Dedifferentiated amniotic fluid mesenchymal stem cell (primary cell): ENCODE results near the gene PPP1CA.

Experiments
- DNase-seq: peaks from one replicate; pipeline ENCODE4 v3.0.0-alpha.2; 2016; ENCODE audit errors: extremely low spot score

The PPP1CA gene

GRCh38 chr11:67387069-67387468 is 14.6 kb downstream of the PPP1CA start:
- DNase-seq = no peak

- DNase-seq = no peak
These were observed 16.7 kb downstream of the PPP1CA start for GRCh38 chr11:67384851-67385366.

- peak; percentile 75 for DNase-seq
These were observed 19.2 kb downstream of the PPP1CA start for GRCh38 chr11:67382276-67383136.

GRCh38 chr11:67381244-67381972 is 20.2 kb downstream of the PPP1CA start:
- no peak for DNase-seq

- DNase-seq = peak; percentile 59
These were observed 22.3 kb downstream of the PPP1CA start for GRCh38 chr11:67379061-67380058.

GRCh38 chr11:67378544-67378943 is 23.1 kb downstream of the PPP1CA start:
- no peak for DNase-seq

GRCh38 chr11:67376873-67377808 is 24.5 kb downstream of the PPP1CA start:
- no peak for DNase-seq

GRCh38 chr11:67376063-67376820 is 25.4 kb downstream of the PPP1CA start:
- DNase-seq = no peak

- DNase-seq = no peak
These were observed 26.2 kb downstream of the PPP1CA start for GRCh38 chr11:67375320-67376055.

- no peak for DNase-seq
These were observed 26.9 kb downstream of the PPP1CA start for GRCh38 chr11:67374571-67375281.

- peak; percentile 77 for DNase-seq
These were observed 27.7 kb downstream of the PPP1CA start for GRCh38 chr11:67373648-67374570.

- no peak for DNase-seq
These were observed 28.5 kb downstream of the PPP1CA start, which contains the start of gene CLCF1 for GRCh38 chr11:67372993-67373647. TSS of gene CLCF1 (minus strand) at chr11:67373598. CDS start at chr11:67373539, 59 bp downstream.

GRCh38 chr11:67372321-67372992 is 29.2 kb downstream of the PPP1CA start:
- DNase-seq = no peak

GRCh38 chr11:67371911-67372320 is 29.7 kb downstream of the PPP1CA start:
- DNase-seq = no peak

- DNase-seq = peak; percentile 45
These were observed 30.3 kb downstream of the PPP1CA start for GRCh38 chr11:67371189-67371910.
